Common myeloid progenitor, CD34-positive (primary cell): ENCODE results near the gene ZNF629.
A peak's percentile ranks its signal among the peaks of the same experiment; 100 is the strongest.

Experiments used
- CTCF ChIA-PET: fragments of 350-600 bp; sonication (Branson Sonifier 250); formaldehyde crosslinking; loops from one replicate; lab custom pipeline; 2021; ENCODE audit warnings: antibody characterized with exemption; lab: Charles Lee
- POLR2A ChIA-PET: fragments of 350-600 bp; sonication (Branson Sonifier 250); formaldehyde crosslinking; loops from one replicate; lab custom pipeline; 2021; ENCODE audit warnings: antibody characterized with exemption; lab: Charles Lee
- DNase-seq, 3 donors: peaks; one replicate each; pipeline versions ENCODE4 v3.0.0 to v3.0.0-alpha.2; 2013
- H3K27ac ChIP-seq, 2 experiments: 1 replicate in 1 of 2; 2 replicates in 1 of 2; pipeline ENCODE4 v1.7.0; 2013; ENCODE audit warnings: inconsistent platforms in 2 of 2, low read length in 2 of 2, mild to moderate bottlenecking in 2 of 2, low read depth in 1 of 2, moderate library complexity in 1 of 2; ENCODE audit not compliant: severe bottlenecking in 2 of 2, insufficient read depth in 1 of 2, poor library complexity in 1 of 2
- H3K27me3 ChIP-seq, 5 experiments: replicated peaks in 2 of 5; 1 replicate in 3 of 5; 2 replicates in 2 of 5; pipeline versions ENCODE4 v1.6.1 to v1.7.0; 2013; ENCODE audit warnings: low read length in 4 of 5, mild to moderate bottlenecking in 2 of 5, moderate library complexity in 2 of 5, inconsistent platforms in 1 of 5; ENCODE audit not compliant: insufficient read depth in 5 of 5, control insufficient read depth in 4 of 5
- H3K36me3 ChIP-seq, 4 experiments: 1 replicate in 2 of 4; 2 replicates in 2 of 4; pipeline versions ENCODE4 v1.6.1 to v1.7.0; 2013; ENCODE audit warnings: low read length in 3 of 4, control low read depth in 1 of 4, mild to moderate bottlenecking in 1 of 4; ENCODE audit not compliant: control insufficient read depth in 4 of 4, insufficient read depth in 4 of 4
- H3K4me1 ChIP-seq, 4 experiments: 1 replicate in 3 of 4; 2 replicates in 1 of 4; pipeline versions ENCODE4 v1.6.1 to v1.7.1; 2013; ENCODE audit warnings: low read length in 3 of 4, mild to moderate bottlenecking in 3 of 4, control low read depth in 1 of 4, inconsistent platforms in 1 of 4, moderate library complexity in 1 of 4; ENCODE audit not compliant: control insufficient read depth in 4 of 4, insufficient read depth in 4 of 4; ENCODE audit errors: control extremely low read depth in 1 of 4
- H3K4me3 ChIP-seq, 7 experiments: 1 replicate in 4 of 7; 2 replicates in 3 of 7; pipeline versions ENCODE4 v1.5.1 to v1.7.0; 2013; ENCODE audit warnings: mild to moderate bottlenecking in 7 of 7, low read length in 6 of 7, moderate library complexity in 6 of 7, inconsistent platforms in 2 of 7, low read depth in 2 of 7, control low read depth in 1 of 7; ENCODE audit not compliant: insufficient read depth in 4 of 7, control insufficient read depth in 1 of 7; ENCODE audit errors: extremely low read depth in 1 of 7
- H3K9me3 ChIP-seq, 5 experiments: 1 replicate in 4 of 5; 2 replicates in 1 of 5; pipeline versions ENCODE4 v1.6.1 to v1.7.1; 2013; ENCODE audit warnings: low read length in 4 of 5, mild to moderate bottlenecking in 2 of 5, inconsistent platforms in 1 of 5, low read depth in 1 of 5, moderate library complexity in 1 of 5; ENCODE audit not compliant: control insufficient read depth in 4 of 5, insufficient read depth in 2 of 5; ENCODE audit errors: control extremely low read depth in 1 of 5
- WGBS: methylation state at CpG from one replicate; pipeline ENCODE4 v1.1.5; 2013; ENCODE audit not compliant: insufficient coverage; 5-methylcytosine and 5-hydroxymethylcytosine counted together

The ZNF629 gene

DNA sequence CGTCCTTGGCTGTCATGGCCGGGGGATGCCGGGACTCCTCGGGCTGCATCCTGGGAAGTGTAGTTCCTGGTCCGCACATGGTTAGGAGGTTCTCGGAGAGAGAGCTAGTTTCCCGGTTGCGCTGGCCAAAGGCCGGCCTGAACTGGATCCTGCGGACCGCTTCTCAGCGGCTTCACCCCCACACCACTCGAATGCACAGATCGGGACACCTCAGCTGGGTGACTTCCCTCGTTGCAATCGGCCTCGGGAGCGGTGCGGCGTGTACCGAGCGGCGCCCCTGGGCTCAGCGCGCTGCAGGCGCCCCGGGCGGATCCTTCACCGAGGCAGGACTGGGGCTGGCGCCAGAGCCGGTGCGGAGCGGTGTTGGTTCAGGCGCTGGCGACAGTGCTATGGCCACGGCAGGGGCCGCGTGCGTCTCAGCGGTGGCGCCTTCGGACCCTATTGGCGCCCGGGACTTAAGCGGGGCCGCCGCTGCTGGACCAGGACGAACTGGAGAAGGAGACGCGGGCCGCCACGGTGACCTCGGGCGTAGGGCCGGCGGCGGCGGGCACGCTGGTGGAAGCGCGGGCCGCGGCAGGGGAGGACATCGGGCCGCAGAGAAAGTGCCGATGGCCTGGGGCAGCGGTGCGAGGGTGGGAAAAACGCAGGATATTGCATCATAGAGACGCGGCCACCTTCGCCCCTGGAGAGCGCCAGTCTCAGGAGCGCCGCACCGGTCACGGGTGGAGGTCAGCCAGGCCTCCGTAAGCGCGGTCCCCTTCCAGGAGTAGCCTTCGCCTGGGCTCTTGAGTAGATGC, 11.4 kb downstream of the ZNF629 start:
- H3K27ac ChIP-seq, result peak overlapping the region in 1 of 2 experiments; percentile 76
- 0% methylated on average over 73 of the region's 81 CpGs for WGBS
- no peaks in the 10 kb centered on the region for H3K27me3 ChIP-seq
- peaks cover 0 to 25% (median 20%) of the 10 kb centered on the region in 4 experiments for H3K4me1 ChIP-seq
- peak overlapping the region; percentile 49 to 81 (median 74) for H3K4me3 ChIP-seq
- peak; percentile 34 to 69 (median 66) for DNase-seq
- ChIA-PET CTCF (interaction anchor here (1.0 to 1.4 kb wide), 4 partner anchors 12 to 158 kb away, joined by 3 to 7 read pairs (median 4); partner anchors contain the start of gene ZNF629), POLR2A (interaction anchor here (0.6 to 1.0 kb wide), 2 partner anchors 28 to 40 kb away, joined by 3 read pairs; partner anchors contain the start of gene PHKG2)
- H3K9me3 ChIP-seq, result no peaks in the 10 kb centered on the region
- peaks cover 10 to 44% (median 27%) of the 10 kb centered on the region in 4 experiments for H3K36me3 ChIP-seq

DNA sequence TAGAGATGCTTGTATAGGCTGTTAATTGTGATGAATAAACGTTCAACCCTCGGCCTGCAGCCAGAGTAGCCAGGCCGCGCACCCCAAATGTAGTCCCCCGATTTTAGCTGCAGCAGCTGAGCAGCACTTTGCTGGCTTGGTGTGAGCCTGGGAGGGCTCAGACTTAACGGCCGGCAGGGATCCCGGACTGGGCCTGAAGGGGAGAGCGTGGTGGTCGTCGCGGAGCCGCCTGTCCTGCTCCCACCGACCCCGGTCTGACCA, 11.9 kb downstream of the ZNF629 start:
- H3K27ac ChIP-seq, result peak overlapping the region in 1 of 2 experiments; percentile 76
- 34% methylated on average over 8 of the region's 15 CpGs for WGBS
- peaks cover 10 to 46% (median 29%) of the 10 kb centered on the region in 4 experiments for H3K36me3 ChIP-seq
- H3K4me3 ChIP-seq, result peak overlapping the region; percentile 49 to 81 (median 74)
- no peak for DNase-seq
- CTCF ChIA-PET, result interaction anchor here (1.0 to 1.4 kb wide), 4 partner anchors 12 to 159 kb away, joined by 3 to 7 read pairs (median 4); partner anchors contain the start of gene ZNF629
- no peaks in the 10 kb centered on the region for H3K27me3 ChIP-seq
- no peaks in the 10 kb centered on the region for H3K9me3 ChIP-seq
- H3K4me1 ChIP-seq, result peaks cover 0 to 24% (median 20%) of the 10 kb centered on the region in 4 experiments
- POLR2A ChIA-PET, result interaction anchor here (1.0 kb wide), 1 partner anchor 27 kb away, joined by 3 read pairs; the partner anchor contains the start of gene PHKG2

GRCh38 chr16:30774367-30775130, 12.5 kb downstream of the ZNF629 start:
- DNase-seq, result no peak
- Histone ChIP-seq H3K4me3 (peak overlapping the region in 5 of 7 experiments; percentile 69 to 81 (median 76)), H3K27ac (peak overlapping the region in 1 of 2 experiments; percentile 76), H3K36me3 (peaks cover 12 to 47% (median 30%) of the 10 kb centered on the region in 4 experiments), H3K9me3 (no peaks in the 10 kb centered on the region), H3K4me1 (peaks cover 0 to 24% (median 19%) of the 10 kb centered on the region in 4 experiments), H3K27me3 (no peaks in the 10 kb centered on the region)
- POLR2A ChIA-PET, result interaction anchor here (1.0 kb wide), 1 partner anchor 27 kb away, joined by 3 read pairs; the partner anchor contains the start of gene PHKG2
- WGBS, result 63% methylated on average over 5 of the region's 8 CpGs
- CTCF ChIA-PET, result interaction anchor here (1.0 to 1.4 kb wide), 5 partner anchors 11 to 159 kb away, joined by 3 to 7 read pairs (median 4); partner anchors contain the start of gene ZNF629

- Histone ChIP-seq H3K27ac (no peak overlapping the region), H3K27me3 (no peaks in the 10 kb centered on the region), H3K4me1 (peaks cover 0 to 24% (median 19%) of the 10 kb centered on the region in 4 experiments), H3K36me3 (peaks cover 16 to 54% (median 35%) of the 10 kb centered on the region in 4 experiments), H3K9me3 (no peaks in the 10 kb centered on the region), H3K4me3 (no peak overlapping the region)
- 70% methylated on average over 13 of the region's 14 CpGs for WGBS
- ChIA-PET CTCF (interaction anchor here (1.2 to 1.4 kb wide), 2 partner anchors 10 to 38 kb away, joined by 3 to 7 read pairs; no protein-coding TSS in a partner anchor), POLR2A (no interaction called here)
- DNase-seq, result no peak
Measured at GRCh38 chr16:30773826-30774225, 13.2 kb downstream of the ZNF629 start.

- no peak overlapping the region for H3K4me3 ChIP-seq
- POLR2A ChIA-PET, result no interaction called here
- H3K27me3 ChIP-seq, result no peaks in the 10 kb centered on the region
- H3K4me1 ChIP-seq, result peaks cover 0 to 21% (median 17%) of the 10 kb centered on the region in 4 experiments
- no peak for DNase-seq
- no peak overlapping the region for H3K27ac ChIP-seq
- H3K9me3 ChIP-seq, result no peaks in the 10 kb centered on the region
- CTCF ChIA-PET, result interaction anchor here (1.6 to 1.8 kb wide), 2 partner anchors 9 to 21 kb away, joined by 4 to 6 read pairs; no protein-coding TSS in a partner anchor
- WGBS, result 97% methylated on average over 12 of the region's 14 CpGs
- H3K36me3 ChIP-seq, result peaks cover 21 to 75% (median 55%) of the 10 kb centered on the region in 4 experiments
Measured at GRCh38 chr16:30771726-30772125, 15.3 kb downstream of the ZNF629 start.

- CTCF ChIA-PET, result interaction anchor here (1.0 kb wide), 1 partner anchor 75 kb away, joined by 3 read pairs; no protein-coding TSS in a partner anchor
- Histone ChIP-seq H3K36me3 (peaks cover 21 to 96% (median 74%) of the 10 kb centered on the region in 4 experiments), H3K9me3 (no peaks in the 10 kb centered on the region), H3K4me3 (no peak overlapping the region), H3K27me3 (no peaks in the 10 kb centered on the region), H3K27ac (no peak overlapping the region), H3K4me1 (peaks cover 0 to under 1% (median 0%) of the 10 kb centered on the region in 4 experiments)
- 96% methylated on average over 13 of the region's 17 CpGs for WGBS
- POLR2A ChIA-PET, result no interaction called here
- DNase-seq, result no peak
Measured at GRCh38 chr16:30769379-30770089, 17.5 kb downstream of the ZNF629 start.
